SH-SY5Y (cell line): ENCODE data around the gene SPOP.

Experiments used
- GATA2 ChIP-seq: IDR thresholded peaks from 2 replicates; pipeline ENCODE4 v1.6.1; 2011; ENCODE audit warnings: mild to moderate bottlenecking, low read depth, low read length
- GATA3 ChIP-seq: IDR thresholded peaks from 2 replicates; pipeline ENCODE4 v1.6.1; 2011; ENCODE audit warnings: low read depth, mild to moderate bottlenecking, low read length, moderate library complexity

- TF ChIP-seq GATA2 (no peak), GATA3 (no peak)
Measured at GRCh38 chr17:49716668-49717364, 38.9 kb upstream of the SPOP start.
